K562 (cell line): ENCODE data around the gene ZCCHC4. TPM values are rescaled to one million over a fixed set of nuclear protein-coding genes. Genes with fewer than 3 reads are reported as not detected.

Source experiments
- ARID1B ChIP-seq: fragments of 450-650 bp; IDR thresholded peaks from 2 replicates; pipeline ENCODE4 v1.6.1; 2016; ENCODE audit warnings: antibody characterized with exemption, mild to moderate bottlenecking, inconsistent platforms
- ARID2 ChIP-seq: fragments of 450-650 bp; IDR thresholded peaks from 2 replicates; pipeline ENCODE4 v1.6.1; 2017; ENCODE audit warnings: antibody characterized with exemption, mild to moderate bottlenecking
- BACH1 ChIP-seq: fragments of 200-800 bp; sonication (Bioruptor generic); IDR thresholded peaks from 2 replicates; pipeline ENCODE4 v1.6.1; 2016; ENCODE audit warnings: missing genetic modification characterization, missing compliant biosample characterization
- CBFA2T2 ChIP-seq: fragments of 450-650 bp; conservative IDR thresholded peaks from 2 replicates; pipeline ENCODE4 v1.6.1; 2017; ENCODE audit warnings: mild to moderate bottlenecking
- FOXJ3 ChIP-seq: sonication (generic); formaldehyde crosslinking; IDR thresholded peaks from 2 replicates; pipeline ENCODE4 v1.4.0; 2020; ENCODE audit warnings: mild to moderate bottlenecking, missing genetic modification reagents
- GATAD2B ChIP-seq: fragments of 450-650 bp; IDR thresholded peaks from 2 replicates; pipeline ENCODE4 v1.6.1; 2017; ENCODE audit warnings: mild to moderate bottlenecking, borderline replicate concordance
- HDAC3 ChIP-seq: fragments of 450-650 bp; IDR thresholded peaks from 2 replicates; pipeline ENCODE4 v1.6.1; 2018; ENCODE audit warnings: borderline replicate concordance, mild to moderate bottlenecking, moderate library complexity; ENCODE audit not compliant: partially characterized antibody
- MED1 ChIP-seq: sonication (generic); formaldehyde crosslinking; IDR thresholded peaks from 2 replicates; pipeline ENCODE4 v1.8.1; 2023; ENCODE audit warnings: missing genetic modification reagents, borderline replicate concordance
- MEF2A ChIP-seq: IDR thresholded peaks from 2 replicates; pipeline ENCODE4 v1.6.1; 2011; ENCODE audit warnings: low read depth, mild to moderate bottlenecking, low read length, moderate library complexity; ENCODE audit not compliant: control insufficient read depth
- NCOA1 ChIP-seq: fragments of 450-650 bp; IDR thresholded peaks from 2 replicates; pipeline ENCODE4 v1.6.1; 2016; ENCODE audit warnings: low read depth
- NR3C1 ChIP-seq: sonication (generic); formaldehyde crosslinking; IDR thresholded peaks from 2 replicates; pipeline ENCODE4 v1.8.1; 2022; ENCODE audit warnings: missing genetic modification reagents
- POLR3G ChIP-seq: IDR thresholded peaks from 2 replicates; pipeline ENCODE4 v1.6.1; 2011; ENCODE audit not compliant: insufficient read length, insufficient replicate concordance; ENCODE audit errors: extremely low read depth
- PRPF4 ChIP-seq: fragments of 200-400 bp; formaldehyde crosslinking; IDR thresholded peaks from one replicate; pipeline ENCODE4 v1.6.1; 2017; ENCODE audit warnings: low read length, low read depth, mild to moderate bottlenecking; ENCODE audit not compliant: insufficient read depth, poor library complexity, severe bottlenecking
- RBBP5 ChIP-seq: fragments of 200-600 bp; sonication (generic); IDR thresholded peaks from 2 replicates; pipeline ENCODE4 v1.6.1; 2012; ENCODE audit warnings: borderline replicate concordance, mild to moderate bottlenecking, low read length, control low read depth, inconsistent platforms; ENCODE audit not compliant: insufficient read depth, poor library complexity, severe bottlenecking
- SMAD4 ChIP-seq: fragments of 250-450 bp; sonication (Bioruptor Pico); conservative IDR thresholded peaks from 2 replicates; pipeline ENCODE4 v1.8.0; 2021; ENCODE audit warnings: inconsistent platforms, mild to moderate bottlenecking, moderate library complexity
- TBL1XR1 ChIP-seq, 2 experiments: IDR thresholded peaks; 2 replicates each; pipeline ENCODE4 v1.6.1; 2012; ENCODE audit warnings: improper control_type of control experiment in 2 of 2, low read length in 2 of 2, mild to moderate bottlenecking in 1 of 2
- TEAD1 ChIP-seq, 2 experiments: fragments of 450-650 bp in 1 of 2; sonication (generic) in 1 of 2; formaldehyde crosslinking; IDR thresholded peaks; 2 replicates each; pipeline versions ENCODE4 v1.4.0 to v1.8.0; 2020 to 2022; ENCODE audit warnings: mild to moderate bottlenecking in 2 of 2, missing genetic modification reagents in 1 of 2
- TGIF2 ChIP-seq: sonication (generic); formaldehyde crosslinking; IDR thresholded peaks from 2 replicates; pipeline ENCODE4 v1.8.1; 2022; ENCODE audit warnings: mild to moderate bottlenecking, missing genetic modification reagents, moderate library complexity
- TRIM28 ChIP-seq: fragments of 450-650 bp; IDR thresholded peaks from 2 replicates; pipeline ENCODE4 v1.6.1; 2017
- YY1 ChIP-seq, 3 experiments: IDR thresholded peaks; 2 replicates each; pipeline ENCODE4 v1.6.1; 2011; ENCODE audit warnings: low read length in 2 of 3, mild to moderate bottlenecking in 2 of 3, moderate library complexity in 2 of 3, borderline replicate concordance in 1 of 3, control low read depth in 1 of 3, low read depth in 1 of 3; ENCODE audit not compliant: insufficient read depth in 3 of 3, insufficient replicate concordance in 2 of 3, control insufficient read depth in 1 of 3, insufficient read length in 1 of 3; ENCODE audit errors: extremely low read depth in 1 of 3
- ZFPM2 ChIP-seq: fragments of 250-450 bp; sonication (Bioruptor Pico); IDR thresholded peaks from 2 replicates; pipeline ENCODE4 v1.5.1; 2022; ENCODE audit warnings: mild to moderate bottlenecking
- ZKSCAN1 ChIP-seq: fragments of 150-350 bp; IDR thresholded peaks from 2 replicates; pipeline ENCODE4 v1.6.1; 2016; ENCODE audit warnings: low read depth, low read length
- ZNF408 ChIP-seq: fragments of 250-450 bp; sonication (Bioruptor Pico); IDR thresholded peaks from 2 replicates; pipeline ENCODE4 v1.4.0; 2020; ENCODE audit warnings: low read depth, mild to moderate bottlenecking, moderate library complexity
- ZZZ3 ChIP-seq: fragments of 450-650 bp; IDR thresholded peaks from 2 replicates; pipeline ENCODE4 v1.6.1; 2016; ENCODE audit warnings: antibody characterized with exemption, mild to moderate bottlenecking, moderate library complexity
- polyA plus RNA-seq, 8 experiments: library from polyadenylated mRNA; depleted of rRNA in 4 of 8; stranded (reverse) in 5 of 8; unstranded in 3 of 8; fragments of >200 nt; fragmentation: Nextera tagmentation in 2 of 8; fragmentation: Illumina TruSeq in 1 of 8; extraction: Ambion mirVana in 2 of 8; extraction: Trizol in 1 of 8; gene quantifications; 2 replicates each; pipeline versions ENCODE4 v1.2.1 to v1.2.3, GENCODE V29; 2011 to 2014; ENCODE audit warnings: inconsistent platforms in 1 of 8, missing spikeins in 1 of 8
- total RNA-seq, 7 experiments: library from RNA; depleted of rRNA in 6 of 7; stranded (reverse); fragments of >200 nt in 6 of 7; fragmentation: Illumina TruSeq in 2 of 7; extraction: Trizol in 2 of 7; gene quantifications; 2 replicates each; pipeline versions ENCODE4 v1.2.1 to v1.2.3, GENCODE V29; 2011 to 2021; ENCODE audit warnings: low replicate concordance in 1 of 7
- TF ChIP-seq, protein P1 (sequence below): fragments of 450-650 bp; IDR thresholded peaks from 2 replicates; pipeline ENCODE4 v1.6.1; 2014; ENCODE audit warnings: low read depth, mild to moderate bottlenecking, moderate library complexity, borderline replicate concordance
- TF ChIP-seq, protein P2 (sequence below): fragments of 200-800 bp; sonication (Bioruptor generic); IDR thresholded peaks from 2 replicates; pipeline ENCODE4 v1.6.1; 2017; ENCODE audit warnings: missing genetic modification characterization, missing compliant biosample characterization

Gene ZCCHC4
- total and polyA plus RNA-seq, 9 of the 15 experiments (the other 6 are each of a cell fraction or from before 2014, with no cell fraction given): 5.3 to 26.1 (median 15.2) TPM

DNA sequence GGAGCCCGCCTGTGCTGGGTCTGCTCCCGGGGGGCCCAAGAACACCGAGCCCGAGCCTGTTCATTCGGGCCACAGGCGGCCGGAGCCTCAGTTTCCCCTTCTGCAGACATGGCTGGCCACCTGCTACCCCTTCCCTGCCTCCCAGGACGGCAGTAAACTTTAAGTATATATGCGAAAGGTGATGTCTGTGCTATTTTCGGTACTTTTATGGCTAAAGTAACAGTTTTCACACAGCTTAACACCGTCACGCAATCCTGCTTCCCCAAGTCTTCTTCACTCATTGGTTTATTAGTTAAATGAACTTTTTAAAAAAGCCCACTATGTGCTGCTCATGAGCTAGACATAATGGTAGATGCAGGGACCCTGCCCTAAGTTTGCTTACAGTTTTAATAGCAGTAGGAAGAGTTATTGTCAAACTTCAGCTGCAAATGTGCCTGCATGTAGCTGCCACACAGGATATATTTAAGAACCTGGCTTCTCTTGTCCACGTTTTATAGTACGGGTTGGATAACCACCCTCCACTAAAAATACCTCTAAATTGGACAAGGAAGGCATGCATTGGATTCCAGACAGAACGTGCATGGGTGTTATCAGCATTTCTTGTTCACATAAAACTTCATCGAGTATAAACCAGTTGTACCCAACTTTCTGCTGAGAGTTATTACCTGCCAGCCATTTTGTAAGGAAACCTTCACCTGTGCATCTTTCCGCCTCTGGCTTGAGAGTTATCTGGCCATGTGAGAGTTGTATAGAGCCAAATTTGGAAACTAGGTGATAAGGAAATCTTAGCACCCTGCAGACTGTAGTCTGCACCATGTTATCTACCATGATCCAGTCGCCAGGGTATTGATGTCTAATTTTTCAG is 65.2 kb downstream of the ZCCHC4 start (continued):
- TF ChIP-seq ZKSCAN1 (peak; percentile 39; the same call in 1 of the 2 replicates), MED1 (CRISPR knock-in tag) (no peak), ZFPM2 (no peak), TGIF2 (CRISPR knock-in tag) (no peak), ZZZ3 (no peak), PRPF4 (no peak), TBL1XR1 (IDR thresholded peaks at IDR 0.05; ENCODE audit: low read length in 2 of 2) (peak in 1 of 2 experiments; percentile 61; a peak in 2 of 4 replicates), ZNF408 (CRISPR knock-in tag) (no peak), TEAD1 (CRISPR knock-in tag; IDR thresholded peaks at IDR 0.05) (no peak), SMAD4 (CRISPR knock-in tag) (peak; percentile 46; the same call in 1 of the 2 replicates), ARID1B (peak; percentile 9; the same call in 1 of the 2 replicates), POLR3G (no peak), CBFA2T2 (peak; percentile 54), FOXJ3 (CRISPR knock-in tag) (no peak), YY1 (IDR thresholded peaks at IDR 0.05; ENCODE audit: borderline replicate concordance in 1 of 3, control insufficient read depth in 1 of 3, extremely low read depth in 1 of 3, insufficient read depth in 3 of 3, insufficient read length in 1 of 3, insufficient replicate concordance in 2 of 3, low read depth in 1 of 3, low read length in 2 of 3) (peak in 2 of 3 experiments; percentile 40 to 91), ARID2 (no peak), HDAC3 (no peak), TRIM28 (peak; percentile 73), NCOA1 (no peak), NR3C1 (CRISPR knock-in tag) (no peak), GATAD2B (no peak), MEF2A (peak; percentile 78; the same call in 1 of the 2 replicates), RBBP5 (peak; percentile 3), BACH1 (tag) (no peak; the same call in 1 of the 2 replicates)
- TF ChIP-seq, protein P1, sequence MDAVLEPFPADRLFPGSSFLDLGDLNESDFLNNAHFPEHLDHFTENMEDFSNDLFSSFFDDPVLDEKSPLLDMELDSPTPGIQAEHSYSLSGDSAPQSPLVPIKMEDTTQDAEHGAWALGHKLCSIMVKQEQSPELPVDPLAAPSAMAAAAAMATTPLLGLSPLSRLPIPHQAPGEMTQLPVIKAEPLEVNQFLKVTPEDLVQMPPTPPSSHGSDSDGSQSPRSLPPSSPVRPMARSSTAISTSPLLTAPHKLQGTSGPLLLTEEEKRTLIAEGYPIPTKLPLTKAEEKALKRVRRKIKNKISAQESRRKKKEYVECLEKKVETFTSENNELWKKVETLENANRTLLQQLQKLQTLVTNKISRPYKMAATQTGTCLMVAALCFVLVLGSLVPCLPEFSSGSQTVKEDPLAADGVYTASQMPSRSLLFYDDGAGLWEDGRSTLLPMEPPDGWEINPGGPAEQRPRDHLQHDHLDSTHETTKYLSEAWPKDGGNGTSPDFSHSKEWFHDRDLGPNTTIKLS: no peak
- TF ChIP-seq, protein P2, sequence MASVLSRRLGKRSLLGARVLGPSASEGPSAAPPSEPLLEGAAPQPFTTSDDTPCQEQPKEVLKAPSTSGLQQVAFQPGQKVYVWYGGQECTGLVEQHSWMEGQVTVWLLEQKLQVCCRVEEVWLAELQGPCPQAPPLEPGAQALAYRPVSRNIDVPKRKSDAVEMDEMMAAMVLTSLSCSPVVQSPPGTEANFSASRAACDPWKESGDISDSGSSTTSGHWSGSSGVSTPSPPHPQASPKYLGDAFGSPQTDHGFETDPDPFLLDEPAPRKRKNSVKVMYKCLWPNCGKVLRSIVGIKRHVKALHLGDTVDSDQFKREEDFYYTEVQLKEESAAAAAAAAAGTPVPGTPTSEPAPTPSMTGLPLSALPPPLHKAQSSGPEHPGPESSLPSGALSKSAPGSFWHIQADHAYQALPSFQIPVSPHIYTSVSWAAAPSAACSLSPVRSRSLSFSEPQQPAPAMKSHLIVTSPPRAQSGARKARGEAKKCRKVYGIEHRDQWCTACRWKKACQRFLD (CRISPR knock-in tag): no peak
